SK-N-SH (cell line): ENCODE measurements around the gene PLIN5. TPM values are rescaled to one million over a fixed set of nuclear protein-coding genes. Genes with fewer than 3 reads are reported as not detected.

Experiments used
- CTCF ChIA-PET: fragments of 300-600, 350-600 bp; formaldehyde crosslinking; extraction: SDS; loops from one replicate; lab custom pipeline; 2021; lab: Yijun Ruan, JAX
- POLR2A ChIA-PET: fragments of 350-600 bp; sonication (Branson Sonifier 250); formaldehyde crosslinking; extraction: SDS; loops from one replicate; lab custom pipeline; 2020; ENCODE audit warnings: antibody characterized with exemption, inconsistent platforms; lab: Yijun Ruan, JAX
- DNase-seq: peaks from one replicate; pipeline ENCODE4 v3.0.0; 2012
- H2AFZ ChIP-seq: fragments of 200-600 bp; sonication (generic); 2 replicates; pipeline ENCODE4 v1.8.1; 2016; ENCODE audit warnings: antibody characterized with exemption, mild to moderate bottlenecking, low read depth
- H3F3A ChIP-seq: fragments of 200-600 bp; sonication (generic); replicated peaks from 2 replicates; pipeline ENCODE3; 2016; ENCODE audit warnings: antibody characterized with exemption, mild to moderate bottlenecking; ENCODE audit not compliant: insufficient read depth
- H3K27ac ChIP-seq, 2 experiments: fragments of 200-500 bp in 1 of 2; fragments of 200-600 bp in 1 of 2; sonication (Bioruptor generic) in 1 of 2; sonication (generic), shearing (Covaris generic) in 1 of 2; 2 replicates each; pipeline versions ENCODE4 v1.5.1 to v1.6.1; 2014 to 2016; ENCODE audit warnings: low read depth in 2 of 2, inconsistent platforms in 1 of 2, low read length in 1 of 2, mild to moderate bottlenecking in 1 of 2, mixed read lengths in 1 of 2
- H3K27me3 ChIP-seq: fragments of 200-600 bp; sonication (generic), shearing (Covaris generic); 2 replicates; pipeline ENCODE4 v1.6.1; 2016; ENCODE audit warnings: mixed run types; ENCODE audit not compliant: insufficient read depth
- H3K36me3 ChIP-seq, 2 experiments: fragments of 200-500 bp in 1 of 2; fragments of 200-600 bp in 1 of 2; sonication (Bioruptor generic) in 1 of 2; sonication (generic) in 1 of 2; replicated peaks in 1 of 2; 2 replicates each; pipeline versions ENCODE3 to v1.5.1; 2014 to 2016; ENCODE audit warnings: low read length in 1 of 2, mild to moderate bottlenecking in 1 of 2; ENCODE audit not compliant: insufficient read depth in 2 of 2, control insufficient read depth in 1 of 2
- H3K4me1 ChIP-seq, 2 experiments: fragments of 200-500 bp in 1 of 2; fragments of 200-600 bp in 1 of 2; sonication (Bioruptor generic) in 1 of 2; sonication (generic), shearing (Covaris generic) in 1 of 2; 2 replicates each; pipeline versions ENCODE4 v1.5.1 to v1.6.1; 2014 to 2016; ENCODE audit warnings: low read depth in 1 of 2, low read length in 1 of 2, mixed run types in 1 of 2; ENCODE audit not compliant: insufficient read depth in 2 of 2, control insufficient read depth in 1 of 2
- H3K4me2 ChIP-seq: fragments of 200-600 bp; sonication (generic), shearing (Covaris generic); 2 replicates; pipeline ENCODE4 v1.6.1; 2017; ENCODE audit warnings: mixed run types
- H3K4me3 ChIP-seq, 2 experiments: fragments of 200-500 bp in 1 of 2; fragments of 200-600 bp in 1 of 2; sonication (Bioruptor generic) in 1 of 2; sonication (generic), shearing (Covaris generic) in 1 of 2; 2 replicates each; pipeline versions ENCODE4 v1.5.1 to v1.8.1; 2014 to 2016; ENCODE audit warnings: low read depth in 2 of 2, inconsistent platforms in 1 of 2, low read length in 1 of 2, mild to moderate bottlenecking in 1 of 2, mixed read lengths in 1 of 2, moderate library complexity in 1 of 2
- H3K79me2 ChIP-seq: fragments of 200-600 bp; sonication (generic); 2 replicates; pipeline ENCODE4 v1.8.1; 2017; ENCODE audit warnings: mild to moderate bottlenecking; ENCODE audit not compliant: insufficient read depth
- H3K9ac ChIP-seq: fragments of 200-600 bp; sonication (generic); 2 replicates; pipeline ENCODE4 v1.6.1; 2017; ENCODE audit warnings: mixed run types
- H3K9me2 ChIP-seq: fragments of 200-600 bp; sonication (generic); 2 replicates; pipeline ENCODE4 v1.6.1; 2017; ENCODE audit warnings: mixed run types
- H3K9me3 ChIP-seq: fragments of 200-600 bp; sonication (generic); 2 replicates; pipeline ENCODE4 v1.6.1; 2017; ENCODE audit warnings: mixed run types, mild to moderate bottlenecking, moderate library complexity
- H4K20me1 ChIP-seq: fragments of 200-600 bp; sonication (generic); 2 replicates; pipeline ENCODE4 v1.6.1; 2017; ENCODE audit warnings: mild to moderate bottlenecking, mixed run types; ENCODE audit not compliant: insufficient read depth
- CHD2 ChIP-seq: fragments of 150-350 bp; IDR thresholded peaks from 2 replicates; pipeline ENCODE4 v1.6.1; 2018; ENCODE audit warnings: low read length; ENCODE audit not compliant: partially characterized antibody
- FOXJ3 ChIP-seq: sonication (generic); formaldehyde crosslinking; IDR thresholded peaks from 2 replicates; pipeline ENCODE4 v1.5.1; 2020; ENCODE audit warnings: mild to moderate bottlenecking, missing genetic modification reagents
- FOXM1 ChIP-seq: IDR thresholded peaks from 2 replicates; pipeline ENCODE4 v1.4.0; 2012; ENCODE audit warnings: low read depth, mild to moderate bottlenecking
- IRF3 ChIP-seq: fragments of 150-350 bp; IDR thresholded peaks from 2 replicates; pipeline ENCODE4 v1.6.1; 2016; ENCODE audit warnings: mild to moderate bottlenecking, low read depth, low read length
- JUND ChIP-seq: IDR thresholded peaks from 2 replicates; pipeline ENCODE4 v1.4.0; 2012
- MXI1 ChIP-seq: IDR thresholded peaks from 2 replicates; pipeline ENCODE4 v1.6.1; 2012; ENCODE audit warnings: mild to moderate bottlenecking, low read depth, low read length, improper control_type of control experiment
- NFIC ChIP-seq: IDR thresholded peaks from 2 replicates; pipeline ENCODE4 v1.4.0; 2012; ENCODE audit warnings: borderline replicate concordance
- PBX3 ChIP-seq: IDR thresholded peaks from 2 replicates; pipeline ENCODE4; 2012
- RAD21 ChIP-seq: IDR thresholded peaks from 2 replicates; pipeline ENCODE4 v1.6.1; 2012; ENCODE audit warnings: mild to moderate bottlenecking, low read length
- RCOR1 ChIP-seq: fragments of 150-350 bp; IDR thresholded peaks from 2 replicates; pipeline ENCODE4 v1.6.1; 2017; ENCODE audit warnings: antibody characterized with exemption, low read length
- REST ChIP-seq: IDR thresholded peaks from 2 replicates; pipeline ENCODE4 v1.6.1; 2012; ENCODE audit warnings: mild to moderate bottlenecking, low read depth, low read length, moderate library complexity
- RFX5 ChIP-seq: IDR thresholded peaks from 2 replicates; pipeline ENCODE4 v1.6.1; 2012; ENCODE audit warnings: mild to moderate bottlenecking, improper control_type of control experiment, low read length
- RXRA ChIP-seq: IDR thresholded peaks from 2 replicates; pipeline ENCODE4 v1.4.0; 2012; ENCODE audit warnings: low read depth, mild to moderate bottlenecking, borderline replicate concordance
- SMC3 ChIP-seq: IDR thresholded peaks from 2 replicates; pipeline ENCODE4 v1.6.1; 2012; ENCODE audit warnings: low read depth, low read length, improper control_type of control experiment
- TEAD4 ChIP-seq: IDR thresholded peaks from 2 replicates; pipeline ENCODE4 v1.4.0; 2012; ENCODE audit warnings: mild to moderate bottlenecking, borderline replicate concordance; ENCODE audit not compliant: insufficient read depth
- USF1 ChIP-seq: IDR thresholded peaks from 2 replicates; pipeline ENCODE4 v1.4.0; 2012; ENCODE audit warnings: low read depth, borderline replicate concordance
- ZBTB33 ChIP-seq: IDR thresholded peaks from 2 replicates; pipeline ENCODE4 v1.4.0; 2012; ENCODE audit warnings: low read depth, borderline replicate concordance
- WGBS: methylation state at CpG from one replicate; pipeline ENCODE4 v1.1.6; 2017; ENCODE audit warnings: low lambda C conversion rate; 5-methylcytosine and 5-hydroxymethylcytosine counted together
- polyA plus RNA-seq, 3 experiments: library from polyadenylated mRNA; depleted of rRNA; stranded (reverse); fragments of >200 nt; gene quantifications; 2 replicates each; pipeline ENCODE4 v1.2.3, GENCODE V29; 2012

PLIN5 gene
- polyA plus RNA-seq, 1 of the 3 experiments (the other 2 are of a cell fraction) = 0.59 TPM

- POLR2A ChIA-PET = no interaction called here
- Histone ChIP-seq H3K36me3 (peaks cover 18 to 19% of the 10 kb centered on the region in 2 experiments), H4K20me1 (no peaks in the 10 kb centered on the region), H3K27me3 (no peaks in the 10 kb centered on the region), H3K79me2 (peaks cover 71% of the 10 kb centered on the region), H2AFZ (no peak overlapping the region), H3K9ac (no peak overlapping the region), H3K27ac (no peak overlapping the region), H3K4me2 (no peak overlapping the region), H3K9me2 (no peaks in the 10 kb centered on the region), H3F3A (no peaks in the 10 kb centered on the region), H3K4me3 (no peak overlapping the region), H3K4me1 (peaks cover 3 to 21% of the 10 kb centered on the region in 2 experiments; a peak in 1 of 4 replicates), H3K9me3 (no peaks in the 10 kb centered on the region)
- no peak for DNase-seq
- WGBS = 98% methylated on average over 5 of the region's 16 CpGs
- CTCF ChIA-PET = no interaction called here
- TF ChIP-seq MXI1 = no peak
- TF ChIP-seq NFIC = no peak
- TF ChIP-seq RFX5 = no peak
- no peak for TF ChIP-seq JUND
- no peak for TF ChIP-seq REST
- no peak for TF ChIP-seq RAD21
- TF ChIP-seq RCOR1 = no peak
- no peak for TF ChIP-seq PBX3
- no peak for TF ChIP-seq RXRA
- TF ChIP-seq SMC3 = no peak
- no peak for TF ChIP-seq ZBTB33
- no peak for TF ChIP-seq FOXM1
- TF ChIP-seq IRF3 = no peak
- no peak for TF ChIP-seq TEAD4
- no peak for TF ChIP-seq USF1
- no peak for TF ChIP-seq FOXJ3
- TF ChIP-seq CHD2 = no peak
- TF ChIP-seq, all 33 proteins: peak for 0
Observed at GRCh38 chr19:4477034-4477801, 57.8 kb downstream of the PLIN5 start.
